ENCODE measurements around the gene ESPN.
A peak's percentile ranks its signal among the peaks of the same experiment; 100 is the strongest.

The ESPN gene

DNA sequence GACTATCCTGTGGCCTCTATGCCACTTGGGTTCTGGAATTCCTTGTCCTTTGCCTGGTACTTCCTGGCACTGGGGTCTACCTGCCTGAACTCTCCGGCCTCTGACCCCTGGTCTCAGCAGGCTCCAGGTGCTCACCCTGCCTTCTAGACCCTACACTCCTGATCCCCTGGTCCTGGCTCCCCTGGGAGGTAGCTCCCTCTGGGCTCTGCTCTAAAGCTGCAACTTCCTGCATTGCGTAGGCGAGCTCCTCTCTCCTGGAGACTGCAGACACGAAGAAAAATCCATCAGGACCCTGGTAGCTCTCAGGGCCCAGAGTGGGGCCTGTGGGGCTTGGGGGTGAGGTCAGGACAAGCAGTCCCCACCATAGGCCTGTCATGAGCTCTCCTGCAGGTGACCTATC is 74.7 kb downstream of the ESPN start:
- no peak for DNase-seq (ENCODE audit: low spot score)

GRCh38 chr1:6500544-6501278 is 76.1 kb downstream of the ESPN start:
- DNase-seq (ENCODE audit: low spot score) = no peak

DNA sequence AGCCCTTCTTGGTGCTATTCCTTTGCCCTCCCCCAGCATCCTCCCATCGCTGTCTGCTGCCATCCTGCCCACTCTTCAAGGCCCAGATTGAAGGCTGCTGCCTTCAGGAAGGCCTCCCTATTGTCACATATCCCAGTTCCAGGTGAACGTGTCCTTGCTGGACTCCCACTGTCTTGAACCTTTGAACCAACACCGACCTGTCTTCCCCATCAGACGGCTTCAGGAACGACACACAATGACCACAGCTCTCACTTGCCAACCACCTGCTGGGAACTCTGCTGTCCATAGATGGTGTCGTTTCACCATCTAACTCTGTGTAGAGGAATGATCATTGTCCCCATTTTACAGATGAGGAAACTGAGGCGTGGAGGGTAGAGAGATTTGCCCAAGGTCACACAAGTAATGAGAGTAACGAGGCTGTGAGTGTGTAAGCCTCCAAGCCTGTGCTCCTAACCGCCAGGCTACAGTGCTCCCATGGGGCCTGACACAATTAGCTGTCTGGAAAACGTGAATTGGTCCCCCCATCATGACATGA is 76.8 kb downstream of the ESPN start:
- DNase-seq (ENCODE audit: low spot score) = no peak

- DNase-seq (ENCODE audit: low spot score) = peak; percentile 58
Measured at GRCh38 chr1:6502000-6502891, 77.7 kb downstream of the ESPN start.

DNA sequence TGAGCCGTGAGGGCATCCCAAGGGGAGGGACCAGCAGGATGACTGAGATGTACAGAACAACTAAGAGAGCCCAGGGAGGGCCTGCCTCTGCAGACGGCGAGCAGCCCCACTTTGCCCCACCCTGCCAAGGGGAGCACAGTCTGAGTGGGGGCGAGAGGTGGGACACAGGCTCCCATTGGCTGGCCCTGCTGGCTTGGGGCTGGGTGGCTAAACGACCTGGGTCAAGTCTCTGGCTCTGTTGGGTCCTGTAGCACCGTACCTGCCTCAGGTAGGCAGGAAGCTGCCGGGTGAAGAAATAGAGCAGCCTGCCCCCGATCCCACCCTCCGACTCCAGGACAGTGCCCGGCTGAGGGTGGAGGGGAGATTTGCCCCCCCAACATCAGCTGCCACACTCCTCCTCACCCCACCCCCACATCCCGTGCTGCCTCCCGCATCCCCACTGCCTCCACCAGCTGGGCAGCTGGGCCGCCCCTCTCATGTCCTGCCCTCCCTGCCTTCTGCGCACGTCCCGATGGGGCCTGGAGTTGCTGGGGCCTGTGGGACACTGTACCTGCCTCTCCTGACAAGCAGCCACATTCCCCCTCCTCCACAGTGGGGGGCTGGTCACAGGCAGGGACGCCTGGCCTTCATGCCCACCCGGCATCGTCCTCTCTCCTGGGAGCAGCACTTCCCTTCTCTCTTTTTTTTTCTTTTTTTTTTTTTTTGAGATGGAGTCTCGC is 79.5 kb downstream of the ESPN start:
- no peak for DNase-seq (ENCODE audit: low spot score)

DNA sequence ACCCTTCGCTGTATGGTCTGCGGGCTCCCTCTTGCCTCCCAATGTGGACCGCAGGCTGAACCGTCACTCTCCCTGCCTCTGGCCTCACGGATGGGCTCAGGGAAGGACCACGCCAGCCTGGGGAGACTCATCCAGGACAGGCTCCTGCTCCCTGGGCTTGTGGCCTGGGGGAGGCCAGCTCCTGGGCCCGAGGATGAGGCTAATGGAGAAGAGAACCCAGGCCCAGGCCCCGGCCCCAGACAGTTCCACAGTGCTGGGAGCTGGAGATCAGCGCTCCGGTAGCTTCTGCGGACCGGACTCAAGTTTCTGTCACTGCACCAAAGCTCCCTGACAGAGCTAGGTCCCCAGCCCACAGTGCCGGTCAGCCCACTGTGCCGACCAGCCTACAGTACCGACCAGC is 80.3 kb downstream of the ESPN start:
- DNase-seq (ENCODE audit: low spot score) = no peak

- no peak for DNase-seq (ENCODE audit: low spot score)
Measured at GRCh38 chr1:6505367-6506209, 81.0 kb downstream of the ESPN start.

- no peak for DNase-seq (ENCODE audit: low spot score)
Measured at GRCh38 chr1:6506210-6507036, 81.8 kb downstream of the ESPN start.

- no peak for DNase-seq (ENCODE audit: low spot score)
Measured at GRCh38 chr1:6507037-6507428, 82.5 kb downstream of the ESPN start.

- DNase-seq (ENCODE audit: low spot score) = peak; percentile 62
Measured at GRCh38 chr1:6507461-6507911, 82.9 kb downstream of the ESPN start.

GRCh38 chr1:6508154-6508815 is 83.7 kb downstream of the ESPN start:
- no peak for DNase-seq (ENCODE audit: low spot score)

DNA sequence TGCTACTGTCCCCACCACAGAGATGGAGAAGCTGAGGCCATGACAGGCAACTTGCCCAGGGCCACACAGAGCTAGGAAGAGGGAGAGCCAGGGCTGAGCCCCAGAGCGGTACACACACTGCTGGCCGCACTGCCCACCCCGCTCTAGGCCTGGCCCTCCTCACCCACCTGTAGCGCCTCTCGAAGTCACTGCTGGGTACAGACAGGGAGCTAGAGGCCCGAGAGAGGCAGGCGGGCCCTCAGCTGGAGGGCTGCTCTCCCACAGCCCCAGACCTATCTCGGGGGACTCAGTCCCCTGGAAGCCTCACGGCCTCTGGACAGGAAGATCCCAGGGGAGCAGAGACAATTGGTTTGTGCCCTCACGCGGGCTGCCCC is 84.2 kb downstream of the ESPN start:
- no peak for DNase-seq (ENCODE audit: low spot score)

DNA sequence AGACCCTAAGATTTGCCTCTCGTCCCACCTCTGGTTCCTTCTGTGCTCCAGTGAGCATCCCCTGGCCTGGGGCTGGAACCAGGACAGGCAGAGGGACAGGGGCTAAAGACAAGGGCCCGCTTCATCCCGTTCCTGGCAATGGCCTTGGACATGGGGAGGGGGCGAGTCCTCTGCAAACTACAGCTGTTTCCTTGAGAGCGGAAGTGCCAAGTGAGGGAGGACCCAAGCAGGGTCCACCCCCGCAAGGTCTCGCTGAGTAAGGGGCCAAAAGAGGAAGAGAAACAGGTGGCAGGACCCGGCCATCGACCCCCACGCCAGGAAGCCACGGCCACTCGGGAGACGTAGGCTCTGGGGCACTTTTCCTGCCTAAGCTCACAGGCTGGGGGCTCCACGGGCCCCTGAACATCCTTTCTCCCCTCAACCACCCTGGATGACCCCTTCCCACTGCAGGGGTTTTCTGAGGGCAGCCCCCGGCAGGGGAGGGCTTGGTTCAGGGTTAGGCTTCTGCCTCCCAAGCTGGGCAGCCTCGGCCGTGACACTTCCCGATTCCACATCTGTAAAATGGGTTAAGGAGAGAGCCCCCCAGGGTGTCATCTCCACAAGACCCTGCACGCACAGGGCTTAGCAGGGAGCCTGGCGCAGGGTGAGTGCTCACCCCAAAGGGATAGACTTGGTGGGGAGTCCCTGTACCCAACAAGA is 84.8 kb downstream of the ESPN start:
- DNase-seq (ENCODE audit: low spot score) = no peak

- DNase-seq (ENCODE audit: low spot score) = peak; percentile 67
Measured at GRCh38 chr1:6509919-6510291, 85.3 kb downstream of the ESPN start.

- no peak for DNase-seq (ENCODE audit: low spot score)
Measured at GRCh38 chr1:6510493-6510892, 85.9 kb downstream of the ESPN start.

Measured in GM03348 (cell line).